ENCODE data around the gene PRKAG2. TPM values are rescaled to one million over a fixed set of nuclear protein-coding genes. Genes with fewer than 3 reads are reported as not detected.

The PRKAG2 gene
- total and polyA plus RNA-seq, 9 donors: 9.3 to 37.7 (median 22.6) TPM

GRCh38 chr7:151629713-151630272, 247.1 kb downstream of the PRKAG2 start:
- WGBS, 3 donors: 86 to 90% (median 87%) methylated on average over 8 of the region's 8 CpGs
- no peaks in the 10 kb centered on the region for H3K36me3 ChIP-seq
- H3K9me3 ChIP-seq: no peaks in the 10 kb centered on the region
- intact Hi-C loops (cut with DNase I): loop anchor here in 2 of 4 donors (5.0 to 10.0 kb wide), 4 partner anchors 93 to 172 kb away; partner anchors contain the start of gene RHEB (in 1 of the 2)
- no peaks in the 10 kb centered on the region for H3K27me3 ChIP-seq
- DNase-seq: no peak
- H3K27ac ChIP-seq: no peak overlapping the region
- TF ChIP-seq CTCF (IDR thresholded peaks at IDR 0.05) (no peak), EP300 (IDR thresholded peaks at IDR 0.05) (no peak), POLR2A (IDR thresholded peaks at IDR 0.05) (no peak)
- no peak overlapping the region for H3K4me3 ChIP-seq
- H3K4me1 ChIP-seq (ENCODE audit: insufficient read depth): no peaks in the 10 kb centered on the region

GRCh38 chr7:151628846-151629604, 247.9 kb downstream of the PRKAG2 start:
- Histone ChIP-seq H3K4me1 (ENCODE audit: insufficient read depth) (no peaks in the 10 kb centered on the region), H3K27ac (no peak overlapping the region), H3K9me3 (no peaks in the 10 kb centered on the region), H3K4me3 (no peak overlapping the region), H3K27me3 (no peaks in the 10 kb centered on the region), H3K36me3 (no peaks in the 10 kb centered on the region)
- intact Hi-C loops (cut with DNase I): no loop called here
- WGBS, 3 donors: 89 to 93% (median 90%) methylated on average over 17 of the region's 17 CpGs
- TF ChIP-seq CTCF (IDR thresholded peaks at IDR 0.05) (no peak), EP300 (IDR thresholded peaks at IDR 0.05) (no peak), POLR2A (IDR thresholded peaks at IDR 0.05) (no peak)
- DNase-seq: no peak

- WGBS, 3 donors: 86 to 90% (median 88%) methylated on average over 11 of the region's 11 CpGs
- intact Hi-C loops (cut with DNase I): no loop called here
- H3K27me3 ChIP-seq: no peaks in the 10 kb centered on the region
- H3K4me3 ChIP-seq: no peak overlapping the region
- no peak overlapping the region for H3K27ac ChIP-seq
- no peaks in the 10 kb centered on the region for H3K4me1 ChIP-seq (ENCODE audit: insufficient read depth)
- no peak for DNase-seq
- H3K9me3 ChIP-seq: no peaks in the 10 kb centered on the region
- TF ChIP-seq EP300 (IDR thresholded peaks at IDR 0.05): no peak
- no peak for TF ChIP-seq CTCF (IDR thresholded peaks at IDR 0.05)
- no peak for TF ChIP-seq POLR2A (IDR thresholded peaks at IDR 0.05)
- H3K36me3 ChIP-seq: no peaks in the 10 kb centered on the region
Observed at GRCh38 chr7:151626422-151627115, 250.3 kb downstream of the PRKAG2 start.

GRCh38 chr7:151625606-151626005, 251.3 kb downstream of the PRKAG2 start:
- no peaks in the 10 kb centered on the region for H3K36me3 ChIP-seq
- no peak overlapping the region for H3K27ac ChIP-seq
- H3K27me3 ChIP-seq: no peaks in the 10 kb centered on the region
- intact Hi-C loops (cut with DNase I): no loop called here
- H3K9me3 ChIP-seq: no peaks in the 10 kb centered on the region
- no peak overlapping the region for H3K4me3 ChIP-seq
- TF ChIP-seq EP300 (IDR thresholded peaks at IDR 0.05) (no peak), CTCF (IDR thresholded peaks at IDR 0.05) (no peak), POLR2A (IDR thresholded peaks at IDR 0.05) (no peak)
- DNase-seq: no peak
- no peaks in the 10 kb centered on the region for H3K4me1 ChIP-seq (ENCODE audit: insufficient read depth)
- WGBS, 3 donors: 81 to 85% (median 82%) methylated on average over 9 of the region's 9 CpGs
